H9 (cell line): ENCODE data around the gene LAMA5. TPM values are rescaled to one million over a fixed set of nuclear protein-coding genes. Genes with fewer than 3 reads are reported as not detected.

Experiments
- DNase-seq: peaks from one replicate; pipeline ENCODE4 v3.0.0-alpha.2; 2017
- H2AFZ ChIP-seq: one replicate; pipeline ENCODE4 v1.6.1; 2013; ENCODE audit warnings: mild to moderate bottlenecking, low read length, control low read depth, moderate library complexity
- H2AK5ac ChIP-seq: 2 replicates; pipeline ENCODE4 v1.6.1; 2013; ENCODE audit warnings: low read length, control low read depth, mixed read lengths; ENCODE audit not compliant: insufficient read length
- H2BK120ac ChIP-seq: one replicate; pipeline ENCODE4 v1.6.1; 2013; ENCODE audit warnings: low read depth, mild to moderate bottlenecking, low read length, control low read depth, inconsistent platforms; ENCODE audit not compliant: poor library complexity, severe bottlenecking
- H2BK12ac ChIP-seq: 2 replicates; pipeline ENCODE4 v1.6.1; 2013; ENCODE audit warnings: low read length, control low read depth, mixed read lengths, low read depth; ENCODE audit not compliant: insufficient read length
- H2BK15ac ChIP-seq: 2 replicates; pipeline ENCODE4 v1.6.1; 2013; ENCODE audit warnings: low read depth, low read length, control low read depth
- H2BK20ac ChIP-seq: one replicate; pipeline ENCODE4 v1.6.1; 2013; ENCODE audit warnings: low read depth, mild to moderate bottlenecking, low read length, control low read depth, inconsistent platforms; ENCODE audit not compliant: poor library complexity, severe bottlenecking
- H2BK5ac ChIP-seq: 2 replicates; pipeline ENCODE4 v1.6.1; 2013; ENCODE audit warnings: low read length, control low read depth, mixed read lengths; ENCODE audit not compliant: insufficient read length
- H3K14ac ChIP-seq: 2 replicates; pipeline ENCODE4 v1.6.1; 2013; ENCODE audit warnings: low read length, control low read depth; ENCODE audit not compliant: insufficient read depth
- H3K18ac ChIP-seq: 2 replicates; pipeline ENCODE4 v1.6.1; 2013; ENCODE audit warnings: low read depth, mild to moderate bottlenecking, mixed read lengths, low read length, control low read depth; ENCODE audit not compliant: insufficient read length
- H3K23ac ChIP-seq: 2 replicates; pipeline ENCODE4 v1.6.1; 2013; ENCODE audit warnings: low read length, control low read depth, mixed read lengths, low read depth; ENCODE audit not compliant: insufficient read length
- H3K23me2 ChIP-seq: 2 replicates; pipeline ENCODE4 v1.6.1; 2013; ENCODE audit warnings: low read depth, mild to moderate bottlenecking, mixed read lengths, low read length, control low read depth; ENCODE audit not compliant: insufficient read length, poor library complexity, severe bottlenecking
- H3K27ac ChIP-seq: 2 replicates; pipeline ENCODE4 v1.5.1; 2013; ENCODE audit warnings: low read length, control low read depth, mixed read lengths, low read depth; ENCODE audit not compliant: insufficient read length
- H3K27me3 ChIP-seq: 2 replicates; pipeline ENCODE4 v1.6.1; 2013; ENCODE audit warnings: low read length, control low read depth, inconsistent platforms; ENCODE audit not compliant: insufficient read depth
- H3K4ac ChIP-seq: 2 replicates; pipeline ENCODE4 v1.6.1; 2013; ENCODE audit warnings: low read depth, mild to moderate bottlenecking, control low read depth, inconsistent platforms, low read length, moderate library complexity
- H3K4me1 ChIP-seq: 2 replicates; pipeline ENCODE4 v1.6.1; 2013; ENCODE audit warnings: low read length, control low read depth, inconsistent platforms; ENCODE audit not compliant: insufficient read depth
- H3K4me2 ChIP-seq: 2 replicates; pipeline ENCODE4 v1.6.1; 2013; ENCODE audit warnings: low read length, control low read depth, mixed read lengths; ENCODE audit not compliant: insufficient read length, insufficient read depth
- H3K56ac ChIP-seq: 2 replicates; pipeline ENCODE4 v1.6.1; 2013; ENCODE audit warnings: low read depth, mild to moderate bottlenecking, mixed read lengths, low read length, control low read depth; ENCODE audit not compliant: insufficient read length
- H3K79me1 ChIP-seq: 2 replicates; pipeline ENCODE4 v1.6.1; 2013; ENCODE audit warnings: low read depth, mild to moderate bottlenecking, moderate library complexity, low read length, control low read depth, inconsistent platforms; ENCODE audit not compliant: insufficient read depth, poor library complexity, severe bottlenecking
- H3K79me2 ChIP-seq: 2 replicates; pipeline ENCODE4 v1.6.1; 2013; ENCODE audit warnings: low read length, control low read depth, inconsistent platforms; ENCODE audit not compliant: insufficient read depth
- H3K9ac ChIP-seq: 2 replicates; pipeline ENCODE4 v1.6.1; 2013; ENCODE audit warnings: low read length, control low read depth, mixed read lengths; ENCODE audit not compliant: insufficient read length; ENCODE audit errors: extremely low read depth
- H3K9me3 ChIP-seq: one replicate; pipeline ENCODE4 v1.6.1; 2013; ENCODE audit warnings: low read depth, low read length, inconsistent platforms; ENCODE audit not compliant: control insufficient read depth
- H3T11ph ChIP-seq: one replicate; pipeline ENCODE4 v1.6.1; 2013; ENCODE audit warnings: mild to moderate bottlenecking, low read length, control low read depth, inconsistent platforms
- H4K20me1 ChIP-seq: one replicate; pipeline ENCODE4 v1.6.1; 2013; ENCODE audit not compliant: control insufficient read depth, insufficient read length, insufficient read depth
- H4K5ac ChIP-seq: 2 replicates; pipeline ENCODE4 v1.6.1; 2013; ENCODE audit warnings: low read depth, mild to moderate bottlenecking, mixed read lengths, low read length, control low read depth; ENCODE audit not compliant: insufficient read length
- H4K8ac ChIP-seq: replicated peaks from 2 replicates; pipeline ENCODE4 v1.6.1; 2013; ENCODE audit warnings: low read length, control low read depth, mixed read lengths, low read depth; ENCODE audit not compliant: insufficient read length
- H4K91ac ChIP-seq: 2 replicates; pipeline ENCODE4 v1.6.1; 2013; ENCODE audit warnings: low read depth, mild to moderate bottlenecking, moderate library complexity, mixed read lengths, low read length, control low read depth; ENCODE audit not compliant: insufficient read length
- H3K27ac Mint-ChIP-seq, 3 experiments: 2 replicates in 2 of 3; 3 replicates in 1 of 3; pipeline ENCODE4 v1.8.0; 2020 to 2021; ENCODE audit warnings: mixed read lengths in 3 of 3, mild to moderate bottlenecking in 1 of 3, moderate library complexity in 1 of 3
- H3K27me3 Mint-ChIP-seq: 2 replicates; pipeline ENCODE4 v1.8.0; 2021; ENCODE audit warnings: low read depth, mild to moderate bottlenecking, moderate library complexity, mixed read lengths
- H3K36me3 Mint-ChIP-seq, 3 experiments: 2 replicates in 2 of 3; 3 replicates in 1 of 3; pipeline ENCODE4 v1.8.0; 2020 to 2021; ENCODE audit warnings: low read depth in 3 of 3, mixed read lengths in 3 of 3; ENCODE audit not compliant: insufficient read depth in 1 of 3
- H3K4me1 Mint-ChIP-seq, 2 experiments: 2 replicates each; pipeline ENCODE4 v1.8.0; 2020; ENCODE audit warnings: mixed read lengths in 2 of 2
- H3K4me3 Mint-ChIP-seq, 2 experiments: 2 replicates in 1 of 2; 3 replicates in 1 of 2; pipeline ENCODE4 v1.8.0; 2020 to 2021; ENCODE audit warnings: mild to moderate bottlenecking in 2 of 2, mixed read lengths in 2 of 2, moderate library complexity in 1 of 2
- H3K9me3 Mint-ChIP-seq, 2 experiments: 2 replicates in 1 of 2; 3 replicates in 1 of 2; pipeline ENCODE4 v1.8.0; 2020; ENCODE audit warnings: mild to moderate bottlenecking in 2 of 2, mixed read lengths in 2 of 2, moderate library complexity in 1 of 2
- CTCF ChIP-seq: fragments of 200-600 bp; sonication (generic); conservative IDR thresholded peaks from 3 replicates; pipeline ENCODE4 v1.8.0; 2021; ENCODE audit warnings: antibody characterized with exemption, mild to moderate bottlenecking
- WGBS: extraction: QIAGEN DNeasy Blood & Tissue Kit; methylation state at CpG from one replicate; pipeline ENCODE4 v1.1.7; 2013; ENCODE audit warnings: missing lambda C conversion rate, low lambda C conversion rate, mixed read lengths; ENCODE audit not compliant: insufficient read length; ENCODE audit errors: extremely low coverage; 5-methylcytosine and 5-hydroxymethylcytosine counted together
- total RNA-seq: library from RNA; stranded (reverse); gene quantifications from 2 replicates; pipeline ENCODE4 v1.2.1, GENCODE V29; 2021

The LAMA5 gene
- total RNA-seq, 1 experiment from 2014 or later, result 200 TPM

- Histone ChIP-seq H2BK5ac (no peak overlapping the region), H3K18ac (no peak overlapping the region), H2BK20ac (no peak overlapping the region), H3K27me3 (no peaks in the 10 kb centered on the region), H3K4me2 (no peak overlapping the region), H2BK15ac (no peak overlapping the region), H2BK120ac (no peak overlapping the region), H3T11ph (no peak overlapping the region), H3K9ac (no peak overlapping the region), H2BK12ac (no peak overlapping the region), H3K79me1 (no peaks in the 10 kb centered on the region), H2AK5ac (no peak overlapping the region), H3K79me2 (no peaks in the 10 kb centered on the region), H3K4me1 (no peaks in the 10 kb centered on the region), H3K56ac (no peak overlapping the region), H3K4ac (no peak overlapping the region), H4K8ac (no peak overlapping the region), H3K27ac (no peak overlapping the region), H3K23ac (no peak overlapping the region), H4K91ac (no peak overlapping the region), H3K9me3 (no peaks in the 10 kb centered on the region), H4K20me1 (no peaks in the 10 kb centered on the region), H3K23me2 (no peaks in the 10 kb centered on the region), H3K14ac (no peak overlapping the region; the same call in 1 of the 2 replicates), H4K5ac (no peak overlapping the region), H2AFZ (no peak overlapping the region)
- Mint-ChIP-seq H3K36me3 (peaks cover 30 to 84% (median 65%) of the 10 kb centered on the region in 3 experiments), H3K27me3 (no peaks in the 10 kb centered on the region), H3K4me3 (no peak overlapping the region), H3K4me1 (peaks cover 0 to 2% of the 10 kb centered on the region in 2 experiments; a peak in 1 of 4 replicates), H3K9me3 (peaks cover 3 to 23% of the 10 kb centered on the region in 2 experiments; a peak in 4 of 5 replicates), H3K27ac (peak overlapping the region in 1 of 3 experiments; percentile 40; a peak in 1 of 7 replicates)
- WGBS, result no CpG with 5 or more reads among the region's 36 CpGs
- no peak for TF ChIP-seq CTCF
- no peak for DNase-seq
Measured at GRCh38 chr20:62318400-62319345, 48.4 kb downstream of the LAMA5 start.
